Measurements from ENCODE around the gene MLXIP.

DNA sequence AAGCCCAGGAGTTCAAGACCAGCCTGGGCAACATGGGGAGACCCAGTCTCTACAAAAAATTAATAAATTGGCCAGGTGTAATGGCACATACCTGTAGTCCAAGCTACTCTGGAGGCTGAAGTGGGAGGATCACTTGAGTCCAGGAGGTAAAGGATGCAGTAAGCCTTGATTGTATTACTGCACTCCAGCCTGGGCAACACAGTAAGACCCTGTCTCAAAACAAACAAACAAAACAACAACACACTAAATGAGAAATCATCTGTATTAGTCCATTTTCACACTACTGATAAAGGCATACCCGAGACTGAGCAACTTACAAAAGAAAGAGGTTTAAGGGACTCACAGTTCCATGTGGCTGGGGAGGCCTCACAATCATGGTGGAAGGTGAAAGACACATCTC is 4.7 kb upstream of the MLXIP start:
- TF ChIP-seq KLF1 (tag by site-specific recombination; IDR thresholded peaks at IDR 0.05): no peak
- TF ChIP-seq GLIS1 (tag by site-specific recombination; IDR thresholded peaks at IDR 0.05): no peak

Data from HEK293 (cell line).